Skeletal muscle satellite cell (primary cell): Measurements from ENCODE around the gene AFF3.

Source experiments
- H3K27me3 ChIP-seq: 2 replicates; pipeline ENCODE4 v1.7.0; 2013; ENCODE audit warnings: low read length; ENCODE audit not compliant: control insufficient read depth, insufficient read depth
- H3K36me3 ChIP-seq: 2 replicates; pipeline ENCODE4 v1.7.0; 2013; ENCODE audit warnings: mild to moderate bottlenecking, control low read depth, low read length; ENCODE audit not compliant: insufficient read depth
- H3K4me1 ChIP-seq: 2 replicates; pipeline ENCODE4 v1.7.0; 2013; ENCODE audit warnings: low read length; ENCODE audit not compliant: control insufficient read depth, insufficient read depth
- H3K4me2 ChIP-seq: 2 replicates; pipeline ENCODE4 v1.7.0; 2013; ENCODE audit warnings: mild to moderate bottlenecking, low read length
- H3K4me3 ChIP-seq: 2 replicates; pipeline ENCODE4 v1.7.0; 2013; ENCODE audit warnings: low read length
- H3K9ac ChIP-seq: 2 replicates; pipeline ENCODE4 v1.7.0; 2013; ENCODE audit warnings: mild to moderate bottlenecking, low read depth, low read length, moderate library complexity
- H3K9me3 ChIP-seq: replicated peaks from 2 replicates; pipeline ENCODE4 v1.7.0; 2013; ENCODE audit warnings: mild to moderate bottlenecking, control low read depth, low read length

The AFF3 gene

GRCh38 chr2:99709229-99709628, 433.2 kb downstream of the AFF3 start:
- no peaks in the 10 kb centered on the region for H3K4me1 ChIP-seq
- no peak overlapping the region for H3K9ac ChIP-seq
- no peak overlapping the region for H3K4me3 ChIP-seq
- no peak overlapping the region for H3K4me2 ChIP-seq
- no peaks in the 10 kb centered on the region for H3K27me3 ChIP-seq
- no peaks in the 10 kb centered on the region for H3K36me3 ChIP-seq
- H3K9me3 ChIP-seq: no peaks in the 10 kb centered on the region

- Histone ChIP-seq H3K4me1 (no peaks in the 10 kb centered on the region), H3K9me3 (no peaks in the 10 kb centered on the region), H3K9ac (no peak overlapping the region), H3K27me3 (no peaks in the 10 kb centered on the region), H3K4me3 (no peak overlapping the region), H3K4me2 (no peak overlapping the region), H3K36me3 (no peaks in the 10 kb centered on the region)
Observed at GRCh38 chr2:99708231-99708630, 434.2 kb downstream of the AFF3 start.

- no peak overlapping the region for H3K4me3 ChIP-seq
- H3K27me3 ChIP-seq: no peaks in the 10 kb centered on the region
- H3K9me3 ChIP-seq: no peaks in the 10 kb centered on the region
- no peak overlapping the region for H3K9ac ChIP-seq
- no peak overlapping the region for H3K4me2 ChIP-seq
- no peaks in the 10 kb centered on the region for H3K4me1 ChIP-seq
- no peaks in the 10 kb centered on the region for H3K36me3 ChIP-seq
Observed at GRCh38 chr2:99707592-99707991, 434.8 kb downstream of the AFF3 start.

DNA sequence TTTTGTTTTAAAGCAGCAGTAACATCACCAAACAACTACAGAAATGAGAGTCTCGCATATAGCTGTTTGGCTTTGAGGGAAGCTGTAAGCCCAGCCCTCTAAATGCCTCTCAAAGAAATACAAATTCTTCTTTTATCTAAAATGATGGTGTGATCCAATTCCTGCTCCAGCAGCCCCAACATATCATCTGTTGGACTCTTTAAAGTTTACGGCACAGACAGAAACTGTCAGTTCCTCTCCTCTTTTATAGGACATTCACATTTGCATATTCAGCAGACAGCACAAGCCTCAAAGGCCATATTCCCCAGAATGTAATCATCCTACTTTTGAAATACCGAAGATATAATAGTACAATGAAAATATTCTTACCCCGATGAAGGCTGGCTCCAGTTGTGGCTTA, 435.7 kb downstream of the AFF3 start:
- H3K4me2 ChIP-seq: no peak overlapping the region
- no peak overlapping the region for H3K4me3 ChIP-seq
- H3K27me3 ChIP-seq: no peaks in the 10 kb centered on the region
- H3K36me3 ChIP-seq: no peaks in the 10 kb centered on the region
- no peaks in the 10 kb centered on the region for H3K9me3 ChIP-seq
- no peak overlapping the region for H3K9ac ChIP-seq
- H3K4me1 ChIP-seq: no peaks in the 10 kb centered on the region

DNA sequence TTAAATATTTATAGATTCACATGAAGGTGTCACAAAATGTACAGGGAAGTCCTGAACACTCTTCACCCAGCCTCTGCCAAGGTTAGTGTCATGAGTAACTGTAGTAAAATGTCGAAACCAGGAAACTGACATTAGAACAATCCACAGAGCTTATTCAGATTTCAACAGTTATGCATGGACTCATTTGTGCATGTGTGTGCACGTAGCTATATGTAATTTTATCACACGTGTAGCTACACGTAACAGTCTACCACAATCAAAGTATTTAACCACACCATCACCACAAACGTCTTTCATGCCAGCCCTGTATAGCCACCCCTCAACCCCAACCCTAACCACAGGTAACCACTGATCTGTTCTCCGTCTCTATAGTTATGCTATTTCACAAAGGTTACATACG, 440.9 kb downstream of the AFF3 start:
- Histone ChIP-seq H3K36me3 (no peaks in the 10 kb centered on the region), H3K9ac (no peak overlapping the region), H3K4me1 (no peaks in the 10 kb centered on the region), H3K27me3 (no peaks in the 10 kb centered on the region), H3K9me3 (no peaks in the 10 kb centered on the region), H3K4me3 (no peak overlapping the region), H3K4me2 (no peak overlapping the region)

GRCh38 chr2:99700482-99701398, 441.6 kb downstream of the AFF3 start:
- H3K36me3 ChIP-seq: no peaks in the 10 kb centered on the region
- no peak overlapping the region for H3K4me2 ChIP-seq
- H3K9me3 ChIP-seq: no peaks in the 10 kb centered on the region
- H3K27me3 ChIP-seq: no peaks in the 10 kb centered on the region
- H3K4me3 ChIP-seq: no peak overlapping the region
- H3K9ac ChIP-seq: no peak overlapping the region
- H3K4me1 ChIP-seq: no peaks in the 10 kb centered on the region

GRCh38 chr2:99698896-99699295, 443.5 kb downstream of the AFF3 start:
- Histone ChIP-seq H3K27me3 (no peaks in the 10 kb centered on the region), H3K36me3 (no peaks in the 10 kb centered on the region), H3K4me1 (no peaks in the 10 kb centered on the region), H3K4me3 (no peak overlapping the region), H3K4me2 (no peak overlapping the region), H3K9ac (no peak overlapping the region), H3K9me3 (no peaks in the 10 kb centered on the region)

GRCh38 chr2:99697811-99698568, 444.4 kb downstream of the AFF3 start:
- Histone ChIP-seq H3K9me3 (no peaks in the 10 kb centered on the region), H3K4me2 (no peak overlapping the region), H3K36me3 (no peaks in the 10 kb centered on the region), H3K4me3 (no peak overlapping the region), H3K27me3 (no peaks in the 10 kb centered on the region), H3K9ac (no peak overlapping the region), H3K4me1 (no peaks in the 10 kb centered on the region)

- Histone ChIP-seq H3K36me3 (no peaks in the 10 kb centered on the region), H3K27me3 (no peaks in the 10 kb centered on the region), H3K4me3 (no peak overlapping the region), H3K4me2 (no peak overlapping the region), H3K4me1 (no peaks in the 10 kb centered on the region), H3K9ac (no peak overlapping the region), H3K9me3 (no peaks in the 10 kb centered on the region)
Observed at GRCh38 chr2:99695944-99696253, 446.5 kb downstream of the AFF3 start.

DNA sequence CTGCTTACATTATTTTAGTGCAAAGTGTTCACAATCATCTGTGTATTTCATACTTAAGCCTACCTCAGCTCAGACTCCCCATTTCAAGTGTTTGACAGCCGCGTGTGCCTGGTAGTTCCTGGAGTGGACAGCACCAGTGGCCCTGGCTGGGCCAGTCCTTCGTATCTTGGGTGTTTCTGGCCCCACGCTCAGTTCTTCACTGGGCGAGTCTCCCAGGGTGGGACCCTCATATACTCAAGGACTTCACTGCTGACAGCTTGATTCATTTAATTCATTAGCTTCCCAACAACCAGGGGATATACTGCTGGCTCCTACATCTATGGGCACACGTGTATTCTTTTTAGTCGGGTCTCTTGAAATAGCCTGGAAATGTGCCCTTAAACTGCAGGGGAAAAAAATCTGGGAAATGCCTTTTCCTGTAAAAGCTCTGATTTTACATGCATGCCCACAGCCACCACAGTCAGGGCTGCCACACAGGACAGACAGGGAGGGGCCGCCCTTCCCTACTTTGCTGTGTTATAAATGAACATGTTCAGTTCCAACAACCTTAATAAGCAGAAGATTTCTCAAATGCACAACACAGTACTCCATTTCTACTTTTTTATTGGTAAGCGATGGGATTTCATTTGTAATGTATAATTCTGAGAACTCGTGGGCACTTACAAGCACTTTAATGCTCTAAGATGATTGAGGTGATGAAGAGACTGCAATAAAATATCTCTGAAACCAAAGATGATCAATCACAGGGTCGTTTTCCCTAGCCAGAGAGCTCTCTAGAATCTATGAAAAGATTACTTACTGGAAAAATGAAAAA, 447.1 kb downstream of the AFF3 start:
- no peak overlapping the region for H3K9ac ChIP-seq
- H3K4me1 ChIP-seq: no peaks in the 10 kb centered on the region
- H3K4me2 ChIP-seq: no peak overlapping the region
- no peaks in the 10 kb centered on the region for H3K36me3 ChIP-seq
- no peaks in the 10 kb centered on the region for H3K27me3 ChIP-seq
- H3K9me3 ChIP-seq: no peaks in the 10 kb centered on the region
- no peak overlapping the region for H3K4me3 ChIP-seq

DNA sequence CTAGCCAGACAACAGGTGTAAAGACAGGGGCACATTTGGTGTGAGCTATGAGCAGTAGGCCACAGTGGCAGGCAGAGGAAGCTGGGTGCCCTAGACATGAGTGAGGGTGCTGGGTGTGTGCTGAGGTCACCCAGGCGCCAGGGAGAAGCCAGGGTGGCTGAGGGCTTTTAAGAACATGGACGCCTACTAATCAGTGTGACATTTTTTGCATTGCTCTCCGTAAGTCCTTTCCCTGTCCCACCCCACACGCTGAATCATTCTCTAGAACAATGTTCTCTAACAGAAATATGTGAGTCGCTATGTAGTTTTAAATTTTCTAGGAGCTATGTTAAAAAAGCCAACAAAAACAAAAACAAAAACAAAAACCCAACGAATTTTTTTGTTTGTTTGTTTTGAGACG, 448.1 kb downstream of the AFF3 start:
- H3K9me3 ChIP-seq: no peaks in the 10 kb centered on the region
- H3K36me3 ChIP-seq: no peaks in the 10 kb centered on the region
- H3K27me3 ChIP-seq: no peaks in the 10 kb centered on the region
- no peak overlapping the region for H3K9ac ChIP-seq
- H3K4me2 ChIP-seq: no peak overlapping the region
- no peaks in the 10 kb centered on the region for H3K4me1 ChIP-seq
- H3K4me3 ChIP-seq: no peak overlapping the region
